ENCODE data around the gene EVA1C. TPM values are rescaled to one million over a fixed set of nuclear protein-coding genes. Genes with fewer than 3 reads are reported as not detected.

The EVA1C gene
- total and polyA plus RNA-seq, 9 donors, result 27.1 to 156 (median 48.8) TPM

DNA sequence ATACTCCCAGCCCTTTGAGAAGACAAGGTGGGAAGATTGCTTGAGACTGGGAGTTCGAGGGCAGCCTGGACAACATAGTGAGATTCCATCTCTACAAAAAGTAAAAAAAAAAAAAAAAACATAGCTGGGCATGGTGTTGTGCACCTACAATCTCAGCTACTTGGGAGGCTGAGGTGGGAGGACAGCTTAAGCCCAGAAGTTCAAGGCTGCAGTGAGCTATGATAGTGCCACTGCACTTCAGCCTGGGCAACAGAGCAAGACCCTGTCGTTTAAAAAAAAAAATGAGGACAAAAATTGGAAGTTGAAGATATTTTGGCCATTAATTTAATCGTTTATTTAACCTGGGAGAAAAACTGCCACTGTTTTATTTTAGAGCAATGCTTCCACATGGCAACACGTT lies 20.8 kb upstream of the EVA1C start:
- intact Hi-C loops (cut with DNase I), result no loop called here
- DNase-seq, result no peak
- no peak overlapping the region for H3K27ac ChIP-seq
- WGBS, 3 donors, result 44 to 62% (median 45%) methylated on average over 4 of the region's 4 CpGs
- H3K4me3 ChIP-seq, result peak overlapping the region; percentile 98
- TF ChIP-seq, protein P1, sequence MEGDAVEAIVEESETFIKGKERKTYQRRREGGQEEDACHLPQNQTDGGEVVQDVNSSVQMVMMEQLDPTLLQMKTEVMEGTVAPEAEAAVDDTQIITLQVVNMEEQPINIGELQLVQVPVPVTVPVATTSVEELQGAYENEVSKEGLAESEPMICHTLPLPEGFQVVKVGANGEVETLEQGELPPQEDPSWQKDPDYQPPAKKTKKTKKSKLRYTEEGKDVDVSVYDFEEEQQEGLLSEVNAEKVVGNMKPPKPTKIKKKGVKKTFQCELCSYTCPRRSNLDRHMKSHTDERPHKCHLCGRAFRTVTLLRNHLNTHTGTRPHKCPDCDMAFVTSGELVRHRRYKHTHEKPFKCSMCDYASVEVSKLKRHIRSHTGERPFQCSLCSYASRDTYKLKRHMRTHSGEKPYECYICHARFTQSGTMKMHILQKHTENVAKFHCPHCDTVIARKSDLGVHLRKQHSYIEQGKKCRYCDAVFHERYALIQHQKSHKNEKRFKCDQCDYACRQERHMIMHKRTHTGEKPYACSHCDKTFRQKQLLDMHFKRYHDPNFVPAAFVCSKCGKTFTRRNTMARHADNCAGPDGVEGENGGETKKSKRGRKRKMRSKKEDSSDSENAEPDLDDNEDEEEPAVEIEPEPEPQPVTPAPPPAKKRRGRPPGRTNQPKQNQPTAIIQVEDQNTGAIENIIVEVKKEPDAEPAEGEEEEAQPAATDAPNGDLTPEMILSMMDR (IDR thresholded peaks at IDR 0.05), result no peak
- no peak for TF ChIP-seq POLR2A (IDR thresholded peaks at IDR 0.05)
- no peak for TF ChIP-seq EP300 (IDR thresholded peaks at IDR 0.05)
- peaks cover 6% of the 10 kb centered on the region for H3K4me1 ChIP-seq (ENCODE audit: insufficient read depth)
- H3K9me3 ChIP-seq, result no peaks in the 10 kb centered on the region
- no peaks in the 10 kb centered on the region for H3K27me3 ChIP-seq
- no peaks in the 10 kb centered on the region for H3K36me3 ChIP-seq

DNA sequence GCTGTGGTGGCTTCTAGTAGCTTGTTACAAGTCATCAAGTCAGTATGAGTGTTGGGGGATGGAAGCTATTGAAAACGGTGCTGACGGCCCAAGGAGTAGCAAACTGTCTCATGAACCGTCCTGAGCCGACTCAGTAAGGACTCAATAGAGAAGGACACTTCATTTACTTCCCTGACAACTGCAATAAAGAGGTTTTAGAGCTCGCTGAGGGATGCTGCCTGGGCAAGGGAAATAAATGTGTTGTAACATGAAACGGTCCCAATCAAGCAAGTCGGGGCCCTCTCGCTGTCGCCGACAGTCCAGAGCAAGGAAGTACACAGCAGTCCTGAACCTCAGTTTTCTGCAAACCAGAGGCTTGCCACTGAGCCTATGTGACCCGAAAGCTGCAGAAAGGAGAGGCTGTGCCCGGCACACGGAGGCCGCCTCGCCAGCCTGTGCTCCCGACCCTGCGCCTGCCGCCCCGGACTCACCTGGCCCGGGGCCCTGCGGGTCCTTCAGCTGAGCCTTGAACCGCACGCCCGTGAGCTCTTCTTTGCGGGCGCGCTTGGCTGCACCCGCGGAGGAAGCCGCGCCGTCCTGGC lies 20.1 kb upstream of the EVA1C start:
- intact Hi-C loops (cut with DNase I), result no loop called here
- TF ChIP-seq EP300 (IDR thresholded peaks at IDR 0.05) (no peak), POLR2A (IDR thresholded peaks at IDR 0.05) (no peak)
- TF ChIP-seq, protein P1 (IDR thresholded peaks at IDR 0.05), result no peak
- WGBS, 3 donors, result 0 to 1% (median 0%) methylated on average over 26 to 32 of the region's 32 CpGs

DNA sequence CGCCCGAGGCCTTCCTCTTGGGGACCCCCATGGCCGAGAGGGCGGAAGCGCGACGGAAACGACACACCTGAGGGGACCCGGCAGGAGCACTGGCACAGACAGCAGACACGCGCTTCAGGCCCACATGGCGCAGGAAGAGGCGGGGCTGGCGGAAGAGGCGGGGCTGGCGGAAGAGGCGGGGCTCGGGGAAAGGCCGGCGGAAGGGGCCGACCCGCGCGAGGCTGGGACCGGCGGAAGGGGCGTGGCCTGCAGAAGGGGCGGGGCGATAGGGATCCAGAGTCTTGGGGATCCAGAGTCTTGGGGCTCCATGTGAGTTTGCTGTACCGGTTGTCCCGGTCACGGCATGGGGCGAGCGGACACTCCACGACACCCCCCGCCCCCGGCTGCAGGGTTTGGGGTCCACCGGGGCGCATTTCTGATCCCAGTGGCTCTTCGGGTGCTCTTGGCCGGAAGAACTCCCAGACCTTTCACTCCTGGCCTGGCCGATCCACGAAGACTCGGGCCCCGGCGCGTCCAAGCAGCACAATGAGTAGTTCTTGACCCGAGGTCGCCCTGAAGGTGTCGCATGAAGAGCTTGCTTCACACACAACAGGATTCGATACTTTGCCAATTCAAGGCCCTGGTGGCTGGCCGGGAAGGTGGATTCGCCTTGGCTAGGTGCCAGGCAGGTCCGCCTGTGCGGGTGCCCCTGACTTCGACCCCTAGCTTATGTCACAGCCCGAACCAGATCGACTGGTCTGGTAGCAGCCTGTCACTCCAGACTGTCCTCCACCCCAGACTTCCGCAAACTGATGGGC lies 19.4 kb upstream of the EVA1C start, which contains the start of gene URB1:
Gene URB1, minus strand, starts transcription at position 133 of the 797 bp plus-strand sequence. Its CDS starts 102 bp downstream, at position 31.
- 3 to 4% (median 3%) methylated on average over 58 to 59 of the region's 59 CpGs for WGBS, 3 donors
- intact Hi-C loops (cut with DNase I), result no loop called here
- peaks cover 5% of the 10 kb centered on the region for H3K4me1 ChIP-seq (ENCODE audit: insufficient read depth)
- no peak within 1 kb of the TSS for H3K27ac ChIP-seq
- no peaks in the 10 kb centered on the region for H3K9me3 ChIP-seq
- TF ChIP-seq POLR2A (IDR thresholded peaks at IDR 0.05), result peak; percentile 77
- TF ChIP-seq, protein P1 (IDR thresholded peaks at IDR 0.05), result no peak
- H3K27me3 ChIP-seq, result no peaks in the 10 kb centered on the region
- H3K4me3 ChIP-seq, result peak within 1 kb of the TSS; percentile 98
- H3K36me3 ChIP-seq, result no peaks in the 10 kb centered on the region
- peak; percentile 93 to 98 (median 97) for DNase-seq

More for the DNA sequence above, 20.1 kb upstream of the EVA1C start:
- Histone ChIP-seq H3K27me3 (no peaks in the 10 kb centered on the region), H3K4me1 (ENCODE audit: insufficient read depth) (peaks cover 5% of the 10 kb centered on the region), H3K27ac (no peak overlapping the region), H3K9me3 (no peaks in the 10 kb centered on the region), H3K36me3 (no peaks in the 10 kb centered on the region), H3K4me3 (peak overlapping the region; percentile 98)
- no peak for DNase-seq

DNA sequence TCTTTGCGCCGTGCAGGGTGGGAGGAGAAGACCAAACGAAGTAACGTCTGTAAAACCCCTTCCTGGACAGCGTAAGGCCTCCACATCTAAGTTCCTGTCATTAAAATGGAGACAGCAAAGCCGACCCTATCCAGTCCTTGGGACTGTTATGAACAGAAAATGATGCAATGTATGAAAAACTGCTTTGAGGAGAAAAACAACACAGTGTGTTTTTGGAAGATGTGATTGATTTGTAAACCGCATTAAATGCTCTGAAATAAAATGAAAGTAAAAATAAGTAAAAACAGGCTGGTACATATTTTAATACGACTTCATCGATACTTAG lies 18.9 kb upstream of the EVA1C start:
- 55 to 57% (median 56%) methylated on average over 9 of the region's 9 CpGs for WGBS, 3 donors
- Histone ChIP-seq H3K4me1 (ENCODE audit: insufficient read depth) (peaks cover 5% of the 10 kb centered on the region), H3K27ac (no peak overlapping the region), H3K4me3 (peak overlapping the region; percentile 98), H3K27me3 (no peaks in the 10 kb centered on the region), H3K36me3 (no peaks in the 10 kb centered on the region), H3K9me3 (no peaks in the 10 kb centered on the region)
- DNase-seq, result no peak
- TF ChIP-seq, protein P1 (IDR thresholded peaks at IDR 0.05), result no peak
- TF ChIP-seq EP300 (IDR thresholded peaks at IDR 0.05), result no peak
- TF ChIP-seq POLR2A (IDR thresholded peaks at IDR 0.05), result no peak
- intact Hi-C loops (cut with DNase I), result no loop called here

Measured in ovary (tissue), 9 donors.